HG03565 (cell line): ENCODE measurements around the gene FAM174C.

Experiments used
- ATAC-seq: cut with Tn5 transposase; IDR thresholded peaks from one replicate; pipeline ENCODE4 v1.9.1; 2021; ENCODE audit warnings: mild to moderate bottlenecking, moderate library complexity; ENCODE audit not compliant: unreplicated experiment

The FAM174C gene

GRCh38 chr19:1284979-1285736 lies 9.8 kb downstream of the FAM174C start:
- no peak for ATAC-seq

- ATAC-seq, result no peak
Observed at GRCh38 chr19:1285737-1286360, 10.5 kb downstream of the FAM174C start, which contains the start of gene EFNA2. Gene EFNA2 (plus strand): TSS chr19:1285873. CDS start chr19:1286169, 296 bp downstream.

GRCh38 chr19:1286487-1287353 lies 11.4 kb downstream of the FAM174C start:
- no peak for ATAC-seq

GRCh38 chr19:1287354-1288225 lies 12.3 kb downstream of the FAM174C start:
- no peak for ATAC-seq

GRCh38 chr19:1288226-1288612 lies 12.9 kb downstream of the FAM174C start:
- no peak for ATAC-seq

GRCh38 chr19:1288833-1289685 lies 13.7 kb downstream of the FAM174C start:
- no peak for ATAC-seq

- no peak for ATAC-seq
Observed at GRCh38 chr19:1289686-1290025, 14.3 kb downstream of the FAM174C start.

- ATAC-seq, result no peak
Observed at GRCh38 chr19:1290196-1290702, 14.9 kb downstream of the FAM174C start.

- ATAC-seq, result no peak
Observed at GRCh38 chr19:1290703-1291651, 15.6 kb downstream of the FAM174C start.

GRCh38 chr19:1291761-1292418 lies 16.6 kb downstream of the FAM174C start:
- no peak for ATAC-seq

GRCh38 chr19:1292419-1293151 lies 17.3 kb downstream of the FAM174C start:
- ATAC-seq, result no peak

GRCh38 chr19:1293782-1294604 lies 18.7 kb downstream of the FAM174C start:
- no peak for ATAC-seq

- no peak for ATAC-seq
Observed at GRCh38 chr19:1294688-1295087, 19.4 kb downstream of the FAM174C start.

- ATAC-seq, result no peak
Observed at GRCh38 chr19:1295169-1296012, 20.1 kb downstream of the FAM174C start.

- ATAC-seq, result no peak
Observed at GRCh38 chr19:1296078-1296477, 20.7 kb downstream of the FAM174C start.
